HepG2 (cell line): Measurements from ENCODE around the gene GLIS1. TPM values are rescaled to one million over a fixed set of nuclear protein-coding genes. Genes with fewer than 3 reads are reported as not detected.

Experiments
- ATAC-seq: fragments of 200-7000 bp; cut with Tn5 transposase; 3 replicates; pipeline ENCODE4 v1.9.1; 2020; ENCODE audit warnings: mild to moderate bottlenecking, moderate library complexity
- BruUV-seq: library from RNA; stranded (reverse); fragments of 400-500 nt; replicated peaks from 2 replicates; lab custom pipeline; 2021; lab: Mats Ljungman, UMichigan
- CTCF ChIA-PET: fragments of 300-600 bp; formaldehyde crosslinking; extraction: SDS; loops from one replicate; lab custom pipeline; 2021; ENCODE audit warnings: low total read pairs, inconsistent platforms, low intra/inter-chr PET ratio; lab: Yijun Ruan, JAX
- POLR2A ChIA-PET: fragments of 350-600 bp; sonication (Branson Sonifier 250); formaldehyde crosslinking; loops from one replicate; lab custom pipeline; 2020; ENCODE audit warnings: antibody characterized with exemption, inconsistent platforms; lab: Yijun Ruan, JAX
- DNase-seq: peaks from one replicate; pipeline ENCODE4 v3.0.0-alpha.2; 2015; ENCODE audit warnings: low spot score
- FAIRE-seq: peaks from 3 replicates; lab custom pipeline; 2011; peaks lifted over from hg19 to GRCh38; lab: Jason Lieb, UNC
- H2AFZ ChIP-seq: one replicate; pipeline ENCODE4 v1.6.1; 2011; ENCODE audit warnings: low read length, inconsistent platforms
- H3K27ac ChIP-seq: fragments of 300-600 bp; 3 replicates; pipeline ENCODE4 v1.8.0; 2011; ENCODE audit warnings: mixed run types, mild to moderate bottlenecking, mixed read lengths, low read length, inconsistent platforms; ENCODE audit not compliant: insufficient read depth; ENCODE audit errors: extremely low read length
- H3K27me3 ChIP-seq, 2 experiments: fragments of 200-600 bp in 1 of 2; 2 replicates in 1 of 2; 3 replicates in 1 of 2; pipeline versions ENCODE4 v1.6.0 to v1.8.0; 2011; ENCODE audit warnings: low read length in 2 of 2, mild to moderate bottlenecking in 2 of 2, moderate library complexity in 2 of 2, inconsistent platforms in 1 of 2; ENCODE audit not compliant: insufficient read depth in 2 of 2, control insufficient read depth in 1 of 2
- H3K36me3 ChIP-seq, 2 experiments: fragments of 200-600 bp in 1 of 2; replicated peaks in 1 of 2; 2 replicates in 1 of 2; 3 replicates in 1 of 2; pipeline versions ENCODE4 v1.5.1 to v1.8.0; 2011; ENCODE audit warnings: low read length in 2 of 2, inconsistent platforms in 1 of 2; ENCODE audit not compliant: insufficient read depth in 2 of 2, control insufficient read depth in 1 of 2
- H3K4me1 ChIP-seq: 2 replicates; pipeline ENCODE4 v1.5.1; 2012; ENCODE audit warnings: low read length, inconsistent platforms; ENCODE audit not compliant: insufficient read depth
- H3K4me2 ChIP-seq: 2 replicates; pipeline ENCODE4 v1.6.0; 2011; ENCODE audit warnings: low read depth, low read length, inconsistent platforms
- H3K4me3 ChIP-seq, 3 experiments: fragments of 200-600 bp in 1 of 3; sonication (generic), shearing (Covaris generic) in 1 of 3; replicated peaks in 1 of 3; 2 replicates each; pipeline ENCODE4 v1.5.1; 2011 to 2016; ENCODE audit warnings: low read length in 3 of 3, inconsistent platforms in 2 of 3, low read depth in 2 of 3, mild to moderate bottlenecking in 2 of 3, control low read depth in 1 of 3, mixed read lengths in 1 of 3; ENCODE audit not compliant: insufficient read depth in 1 of 3
- H3K79me2 ChIP-seq: one replicate; pipeline ENCODE4 v1.6.1; 2011; ENCODE audit warnings: low read length, inconsistent platforms; ENCODE audit not compliant: insufficient read depth
- H3K9ac ChIP-seq: 2 replicates; pipeline ENCODE4 v1.6.0; 2011; ENCODE audit warnings: mild to moderate bottlenecking, low read depth, low read length, inconsistent platforms; ENCODE audit not compliant: insufficient read depth
- H3K9me3 ChIP-seq: 2 replicates; pipeline ENCODE4 v1.5.1; 2012; ENCODE audit warnings: mild to moderate bottlenecking, low read length
- H4K20me1 ChIP-seq: 2 replicates; pipeline ENCODE4 v1.6.0; 2011; ENCODE audit warnings: inconsistent platforms, mild to moderate bottlenecking, low read length, moderate library complexity; ENCODE audit not compliant: insufficient read depth
- ATM ChIP-seq: fragments of 450-650 bp; IDR thresholded peaks from 2 replicates; pipeline ENCODE4 v1.7.1; 2017; ENCODE audit warnings: mild to moderate bottlenecking, borderline replicate concordance
- CHD2 ChIP-seq: IDR thresholded peaks from 2 replicates; pipeline ENCODE4 v1.6.1; 2011; ENCODE audit warnings: low read depth, low read length, improper control_type of control experiment
- CREB3 ChIP-seq: sonication (generic); formaldehyde crosslinking; IDR thresholded peaks from 2 replicates; pipeline ENCODE4 v1.5.0; 2020; ENCODE audit warnings: missing genetic modification reagents
- FLYWCH1 ChIP-seq: sonication (generic); formaldehyde crosslinking; IDR thresholded peaks from 2 replicates; pipeline ENCODE4 v1.8.1; 2023; ENCODE audit warnings: mild to moderate bottlenecking, missing genetic modification reagents
- GATA4 ChIP-seq: sonication (generic); IDR thresholded peaks from 2 replicates; pipeline ENCODE4 v1.6.1; 2016; ENCODE audit warnings: antibody characterized with exemption, low read depth, borderline replicate concordance
- MYC ChIP-seq: sonication (generic); formaldehyde crosslinking; IDR thresholded peaks from 2 replicates; pipeline ENCODE4 v1.9.0; 2021; ENCODE audit warnings: missing genetic modification reagents, borderline replicate concordance
- NPAS2 ChIP-seq: sonication (generic); formaldehyde crosslinking; IDR thresholded peaks from 2 replicates; pipeline ENCODE4 v1.8.0; 2022; ENCODE audit warnings: mild to moderate bottlenecking, missing genetic modification reagents, borderline replicate concordance
- PPARG ChIP-seq: conservative IDR thresholded peaks from 2 replicates; pipeline ENCODE4 v1.6.1; 2016; ENCODE audit warnings: missing biosample characterization, missing genetic modification reagents
- SALL1 ChIP-seq: sonication (generic); formaldehyde crosslinking; IDR thresholded peaks from 2 replicates; pipeline ENCODE4 v1.8.0; 2022; ENCODE audit warnings: mild to moderate bottlenecking, missing genetic modification reagents
- ZBTB1 ChIP-seq: sonication (generic); formaldehyde crosslinking; IDR thresholded peaks from 2 replicates; pipeline ENCODE4 v1.4.0; 2020; ENCODE audit warnings: missing genetic modification reagents, borderline replicate concordance
- ZBTB33 ChIP-seq: sonication (generic); formaldehyde crosslinking; IDR thresholded peaks from 2 replicates; pipeline ENCODE4 v1.4.0; 2020; ENCODE audit warnings: missing genetic modification reagents
- ZNF460 ChIP-seq: sonication (generic); formaldehyde crosslinking; IDR thresholded peaks from 2 replicates; pipeline ENCODE4 v1.5.1; 2020; ENCODE audit warnings: missing genetic modification reagents, mild to moderate bottlenecking, borderline replicate concordance
- ZSCAN9 ChIP-seq: IDR thresholded peaks from 2 replicates; pipeline ENCODE4 v1.6.1; 2016; ENCODE audit warnings: borderline replicate concordance
- WGBS: methylation state at CpG from one replicate; pipeline ENCODE4 v1.1.6; 2017; ENCODE audit warnings: low lambda C conversion rate; 5-methylcytosine and 5-hydroxymethylcytosine counted together
- in situ Hi-C: cut with HindIII; loops from 2 replicates; pipeline ENCODE4 v1.10.0; 2017; ENCODE audit warnings: low pct_unique_long_range_greater_than_20kb; ENCODE audit not compliant: extremely low pct_ligation_motif_present
- intact Hi-C: fragments of 100-400 bp; cut with micrococcal nuclease; formaldehyde crosslinking; loops from one replicate; pipeline ENCODE4 v1.10.0; 2022; ENCODE audit not compliant: unreplicated experiment
- polyA plus RNA-seq, 8 experiments: library from polyadenylated mRNA; depleted of rRNA in 3 of 8; stranded (reverse) in 7 of 8; unstranded in 1 of 8; fragments of >200 nt; fragmentation: Illumina TruSeq in 4 of 8; extraction: Trizol in 4 of 8; gene quantifications; 2 replicates each; pipeline versions ENCODE4 v1.2.1 to v1.2.3, GENCODE V29; 2011 to 2016; ENCODE audit warnings: low read depth in 4 of 8, missing spikeins in 1 of 8, mixed read lengths in 1 of 8; ENCODE audit not compliant: insufficient read depth in 1 of 8
- total RNA-seq, 5 experiments: library from RNA; depleted of rRNA; stranded (reverse); fragments of >200 nt; fragmentation: Illumina TruSeq; extraction: Trizol; gene quantifications; 2 replicates each; pipeline ENCODE4 v1.2.3, GENCODE V29; 2016; ENCODE audit warnings: low read depth in 1 of 5
- TF ChIP-seq, protein P1 (sequence below): sonication (generic); formaldehyde crosslinking; IDR thresholded peaks from 2 replicates; pipeline ENCODE4 v1.4.0; 2020; ENCODE audit warnings: mild to moderate bottlenecking, missing genetic modification reagents, borderline replicate concordance

Gene GLIS1
- total and polyA plus RNA-seq, 2 of the 13 experiments (the other 11 are each of a cell fraction or from before 2014, with no cell fraction given): 0.03 TPM; not detected in 1

- no peak overlapping the region for H3K4me3 ChIP-seq
- no peak overlapping the region for H3K9ac ChIP-seq
- no peak overlapping the region for H3K4me2 ChIP-seq
- H4K20me1 ChIP-seq: no peaks in the 10 kb centered on the region
- no peak for ATAC-seq
- no peak overlapping the region for H3K27ac ChIP-seq
- ChIA-PET CTCF (no interaction called here), POLR2A (no interaction called here)
- no TSS peak for BruUV-seq
- FAIRE-seq: no peak
- H3K4me1 ChIP-seq: no peaks in the 10 kb centered on the region
- no peaks in the 10 kb centered on the region for H3K9me3 ChIP-seq
- in situ Hi-C loops (no loop called here), intact Hi-C loops (no loop called here)
- no peaks in the 10 kb centered on the region for H3K36me3 ChIP-seq
- 0% methylated on average over 2 of the region's 2 CpGs for WGBS
- H3K27me3 ChIP-seq: peaks cover 4 to 18% of the 10 kb centered on the region in 2 experiments; a peak in 2 of 5 replicates
- TF ChIP-seq NPAS2 (CRISPR knock-in tag): no peak
- TF ChIP-seq GATA4: no peak
- TF ChIP-seq ZBTB1 (CRISPR knock-in tag): no peak
- TF ChIP-seq ZSCAN9 (CRISPR knock-in tag): no peak
- TF ChIP-seq CHD2: no peak
- no peak for TF ChIP-seq MYC (CRISPR knock-in tag)
- no peak for TF ChIP-seq ZNF460 (CRISPR knock-in tag)
- TF ChIP-seq ZBTB33: no peak
- TF ChIP-seq ATM: no peak
- TF ChIP-seq CREB3: no peak
- no peak for TF ChIP-seq PPARG (CRISPR knock-in tag)
- TF ChIP-seq, protein P1, sequence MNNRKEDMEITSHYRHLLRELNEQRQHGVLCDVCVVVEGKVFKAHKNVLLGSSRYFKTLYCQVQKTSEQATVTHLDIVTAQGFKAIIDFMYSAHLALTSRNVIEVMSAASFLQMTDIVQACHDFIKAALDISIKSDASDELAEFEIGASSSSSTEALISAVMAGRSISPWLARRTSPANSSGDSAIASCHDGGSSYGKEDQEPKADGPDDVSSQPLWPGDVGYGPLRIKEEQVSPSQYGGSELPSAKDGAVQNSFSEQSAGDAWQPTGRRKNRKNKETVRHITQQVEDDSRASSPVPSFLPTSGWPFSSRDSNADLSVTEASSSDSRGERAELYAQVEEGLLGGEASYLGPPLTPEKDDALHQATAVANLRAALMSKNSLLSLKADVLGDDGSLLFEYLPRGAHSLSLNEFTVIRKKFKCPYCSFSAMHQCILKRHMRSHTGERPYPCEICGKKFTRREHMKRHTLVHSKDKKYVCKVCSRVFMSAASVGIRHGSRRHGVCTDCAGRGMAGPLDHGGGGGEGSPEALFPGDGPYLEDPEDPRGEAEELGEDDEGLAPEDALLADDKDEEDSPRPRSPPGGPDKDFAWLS (CRISPR knock-in tag): no peak
- TF ChIP-seq FLYWCH1 (CRISPR knock-in tag): no peak
- no peak for TF ChIP-seq SALL1
- no peaks in the 10 kb centered on the region for H3K79me2 ChIP-seq
- H2AFZ ChIP-seq: no peak overlapping the region
- DNase-seq: no peak
These were observed 73.0 kb downstream of the GLIS1 start for GRCh38 chr1:53665996-53666395.
